H9 (cell line): ENCODE results near the gene RNF8. TPM values are rescaled to one million over a fixed set of nuclear protein-coding genes. Genes with fewer than 3 reads are reported as not detected.

Source experiments
- DNase-seq: peaks from one replicate; pipeline ENCODE4 v3.0.0-alpha.2; 2017
- H2AFZ ChIP-seq: one replicate; pipeline ENCODE4 v1.6.1; 2013; ENCODE audit warnings: mild to moderate bottlenecking, low read length, control low read depth, moderate library complexity
- H2AK5ac ChIP-seq: 2 replicates; pipeline ENCODE4 v1.6.1; 2013; ENCODE audit warnings: low read length, control low read depth, mixed read lengths; ENCODE audit not compliant: insufficient read length
- H2BK120ac ChIP-seq: one replicate; pipeline ENCODE4 v1.6.1; 2013; ENCODE audit warnings: low read depth, mild to moderate bottlenecking, low read length, control low read depth, inconsistent platforms; ENCODE audit not compliant: poor library complexity, severe bottlenecking
- H2BK12ac ChIP-seq: 2 replicates; pipeline ENCODE4 v1.6.1; 2013; ENCODE audit warnings: low read length, control low read depth, mixed read lengths, low read depth; ENCODE audit not compliant: insufficient read length
- H2BK15ac ChIP-seq: 2 replicates; pipeline ENCODE4 v1.6.1; 2013; ENCODE audit warnings: low read depth, low read length, control low read depth
- H2BK20ac ChIP-seq: one replicate; pipeline ENCODE4 v1.6.1; 2013; ENCODE audit warnings: low read depth, mild to moderate bottlenecking, low read length, control low read depth, inconsistent platforms; ENCODE audit not compliant: poor library complexity, severe bottlenecking
- H2BK5ac ChIP-seq: 2 replicates; pipeline ENCODE4 v1.6.1; 2013; ENCODE audit warnings: low read length, control low read depth, mixed read lengths; ENCODE audit not compliant: insufficient read length
- H3K14ac ChIP-seq: 2 replicates; pipeline ENCODE4 v1.6.1; 2013; ENCODE audit warnings: low read length, control low read depth; ENCODE audit not compliant: insufficient read depth
- H3K18ac ChIP-seq: 2 replicates; pipeline ENCODE4 v1.6.1; 2013; ENCODE audit warnings: low read depth, mild to moderate bottlenecking, mixed read lengths, low read length, control low read depth; ENCODE audit not compliant: insufficient read length
- H3K23ac ChIP-seq: 2 replicates; pipeline ENCODE4 v1.6.1; 2013; ENCODE audit warnings: low read length, control low read depth, mixed read lengths, low read depth; ENCODE audit not compliant: insufficient read length
- H3K23me2 ChIP-seq: 2 replicates; pipeline ENCODE4 v1.6.1; 2013; ENCODE audit warnings: low read depth, mild to moderate bottlenecking, mixed read lengths, low read length, control low read depth; ENCODE audit not compliant: insufficient read length, poor library complexity, severe bottlenecking
- H3K27ac ChIP-seq: 2 replicates; pipeline ENCODE4 v1.5.1; 2013; ENCODE audit warnings: low read length, control low read depth, mixed read lengths, low read depth; ENCODE audit not compliant: insufficient read length
- H3K27me3 ChIP-seq: 2 replicates; pipeline ENCODE4 v1.6.1; 2013; ENCODE audit warnings: low read length, control low read depth, inconsistent platforms; ENCODE audit not compliant: insufficient read depth
- H3K4ac ChIP-seq: 2 replicates; pipeline ENCODE4 v1.6.1; 2013; ENCODE audit warnings: low read depth, mild to moderate bottlenecking, control low read depth, inconsistent platforms, low read length, moderate library complexity
- H3K4me1 ChIP-seq: 2 replicates; pipeline ENCODE4 v1.6.1; 2013; ENCODE audit warnings: low read length, control low read depth, inconsistent platforms; ENCODE audit not compliant: insufficient read depth
- H3K4me2 ChIP-seq: 2 replicates; pipeline ENCODE4 v1.6.1; 2013; ENCODE audit warnings: low read length, control low read depth, mixed read lengths; ENCODE audit not compliant: insufficient read length, insufficient read depth
- H3K56ac ChIP-seq: 2 replicates; pipeline ENCODE4 v1.6.1; 2013; ENCODE audit warnings: low read depth, mild to moderate bottlenecking, mixed read lengths, low read length, control low read depth; ENCODE audit not compliant: insufficient read length
- H3K79me1 ChIP-seq: 2 replicates; pipeline ENCODE4 v1.6.1; 2013; ENCODE audit warnings: low read depth, mild to moderate bottlenecking, moderate library complexity, low read length, control low read depth, inconsistent platforms; ENCODE audit not compliant: insufficient read depth, poor library complexity, severe bottlenecking
- H3K79me2 ChIP-seq: 2 replicates; pipeline ENCODE4 v1.6.1; 2013; ENCODE audit warnings: low read length, control low read depth, inconsistent platforms; ENCODE audit not compliant: insufficient read depth
- H3K9ac ChIP-seq: 2 replicates; pipeline ENCODE4 v1.6.1; 2013; ENCODE audit warnings: low read length, control low read depth, mixed read lengths; ENCODE audit not compliant: insufficient read length; ENCODE audit errors: extremely low read depth
- H3K9me3 ChIP-seq: one replicate; pipeline ENCODE4 v1.6.1; 2013; ENCODE audit warnings: low read depth, low read length, inconsistent platforms; ENCODE audit not compliant: control insufficient read depth
- H3T11ph ChIP-seq: one replicate; pipeline ENCODE4 v1.6.1; 2013; ENCODE audit warnings: mild to moderate bottlenecking, low read length, control low read depth, inconsistent platforms
- H4K20me1 ChIP-seq: one replicate; pipeline ENCODE4 v1.6.1; 2013; ENCODE audit not compliant: control insufficient read depth, insufficient read length, insufficient read depth
- H4K5ac ChIP-seq: 2 replicates; pipeline ENCODE4 v1.6.1; 2013; ENCODE audit warnings: low read depth, mild to moderate bottlenecking, mixed read lengths, low read length, control low read depth; ENCODE audit not compliant: insufficient read length
- H4K8ac ChIP-seq: replicated peaks from 2 replicates; pipeline ENCODE4 v1.6.1; 2013; ENCODE audit warnings: low read length, control low read depth, mixed read lengths, low read depth; ENCODE audit not compliant: insufficient read length
- H4K91ac ChIP-seq: 2 replicates; pipeline ENCODE4 v1.6.1; 2013; ENCODE audit warnings: low read depth, mild to moderate bottlenecking, moderate library complexity, mixed read lengths, low read length, control low read depth; ENCODE audit not compliant: insufficient read length
- H3K27ac Mint-ChIP-seq, 3 experiments: 2 replicates in 2 of 3; 3 replicates in 1 of 3; pipeline ENCODE4 v1.8.0; 2020 to 2021; ENCODE audit warnings: mixed read lengths in 3 of 3, mild to moderate bottlenecking in 1 of 3, moderate library complexity in 1 of 3
- H3K27me3 Mint-ChIP-seq: 2 replicates; pipeline ENCODE4 v1.8.0; 2021; ENCODE audit warnings: low read depth, mild to moderate bottlenecking, moderate library complexity, mixed read lengths
- H3K36me3 Mint-ChIP-seq, 3 experiments: 2 replicates in 2 of 3; 3 replicates in 1 of 3; pipeline ENCODE4 v1.8.0; 2020 to 2021; ENCODE audit warnings: low read depth in 3 of 3, mixed read lengths in 3 of 3; ENCODE audit not compliant: insufficient read depth in 1 of 3
- H3K4me1 Mint-ChIP-seq, 2 experiments: 2 replicates each; pipeline ENCODE4 v1.8.0; 2020; ENCODE audit warnings: mixed read lengths in 2 of 2
- H3K4me3 Mint-ChIP-seq, 2 experiments: 2 replicates in 1 of 2; 3 replicates in 1 of 2; pipeline ENCODE4 v1.8.0; 2020 to 2021; ENCODE audit warnings: mild to moderate bottlenecking in 2 of 2, mixed read lengths in 2 of 2, moderate library complexity in 1 of 2
- H3K9me3 Mint-ChIP-seq, 2 experiments: 2 replicates in 1 of 2; 3 replicates in 1 of 2; pipeline ENCODE4 v1.8.0; 2020; ENCODE audit warnings: mild to moderate bottlenecking in 2 of 2, mixed read lengths in 2 of 2, moderate library complexity in 1 of 2
- CTCF ChIP-seq: fragments of 200-600 bp; sonication (generic); conservative IDR thresholded peaks from 3 replicates; pipeline ENCODE4 v1.8.0; 2021; ENCODE audit warnings: antibody characterized with exemption, mild to moderate bottlenecking
- WGBS: extraction: QIAGEN DNeasy Blood & Tissue Kit; methylation state at CpG from one replicate; pipeline ENCODE4 v1.1.7; 2013; ENCODE audit warnings: missing lambda C conversion rate, low lambda C conversion rate, mixed read lengths; ENCODE audit not compliant: insufficient read length; ENCODE audit errors: extremely low coverage; 5-methylcytosine and 5-hydroxymethylcytosine counted together
- total RNA-seq: library from RNA; stranded (reverse); gene quantifications from 2 replicates; pipeline ENCODE4 v1.2.1, GENCODE V29; 2021

The RNF8 gene
- total RNA-seq, 1 experiment from 2014 or later, result 34.7 TPM

- Histone ChIP-seq H3K27me3 (no peaks in the 10 kb centered on the region), H2BK20ac (no peak within 1 kb of the TSS), H2AFZ (peak within 1 kb of the TSS; percentile 34), H3K23me2 (peaks cover 9% of the 10 kb centered on the region), H3K56ac (no peak within 1 kb of the TSS), H3K14ac (peak within 1 kb of the TSS; percentile 78), H3K18ac (peak within 1 kb of the TSS; percentile 79), H2BK15ac (no peak within 1 kb of the TSS), H3K4ac (no peak within 1 kb of the TSS), H3K79me2 (peaks cover 2% of the 10 kb centered on the region; the same call in 1 of the 2 replicates), H3K9me3 (no peaks in the 10 kb centered on the region), H4K5ac (no peak within 1 kb of the TSS), H4K20me1 (no peaks in the 10 kb centered on the region), H3K23ac (no peak within 1 kb of the TSS), H4K8ac (no peak within 1 kb of the TSS), H3T11ph (no peak within 1 kb of the TSS), H3K27ac (peak within 1 kb of the TSS; percentile 65), H3K79me1 (peaks cover 3% of the 10 kb centered on the region), H4K91ac (no peak within 1 kb of the TSS), H2BK5ac (no peak within 1 kb of the TSS), H3K4me2 (peak within 1 kb of the TSS; percentile 84), H2BK120ac (no peak within 1 kb of the TSS), H3K4me1 (no peaks in the 10 kb centered on the region), H3K9ac (peak within 1 kb of the TSS; percentile 88), H2AK5ac (no peak within 1 kb of the TSS), H2BK12ac (no peak within 1 kb of the TSS)
- WGBS, result no CpG with 5 or more reads among the region's 61 CpGs
- Mint-ChIP-seq H3K4me1 (peaks cover 17 to 19% of the 10 kb centered on the region in 2 experiments), H3K36me3 (peaks cover 3 to 23% (median 15%) of the 10 kb centered on the region in 3 experiments; a peak in 5 of 7 replicates), H3K27me3 (no peaks in the 10 kb centered on the region), H3K9me3 (no peaks in the 10 kb centered on the region; a peak in 1 of 5 replicates), H3K27ac (peak within 1 kb of the TSS; percentile 79 to 96 (median 81); a peak in 6 of 7 replicates), H3K4me3 (peak within 1 kb of the TSS; percentile 94)
- no peak for TF ChIP-seq CTCF
- DNase-seq, result peak; percentile 92
These were observed 79.3 kb downstream of the RNF8 start, which contains the start of gene CMTR1 for GRCh38 chr6:37432916-37433656. Gene CMTR1 (plus strand): TSS chr6:37433221. CDS start chr6:37435630, 2,409 bp downstream.
